ENCODE results near the gene FAM241B. TPM values are rescaled to one million over a fixed set of nuclear protein-coding genes. Genes with fewer than 3 reads are reported as not detected.
A peak's percentile ranks its signal among the peaks of the same experiment; 100 is the strongest.

Gene FAM241B
- total RNA-seq, 1 experiment from 2014 or later, result 24.9 TPM

DNA sequence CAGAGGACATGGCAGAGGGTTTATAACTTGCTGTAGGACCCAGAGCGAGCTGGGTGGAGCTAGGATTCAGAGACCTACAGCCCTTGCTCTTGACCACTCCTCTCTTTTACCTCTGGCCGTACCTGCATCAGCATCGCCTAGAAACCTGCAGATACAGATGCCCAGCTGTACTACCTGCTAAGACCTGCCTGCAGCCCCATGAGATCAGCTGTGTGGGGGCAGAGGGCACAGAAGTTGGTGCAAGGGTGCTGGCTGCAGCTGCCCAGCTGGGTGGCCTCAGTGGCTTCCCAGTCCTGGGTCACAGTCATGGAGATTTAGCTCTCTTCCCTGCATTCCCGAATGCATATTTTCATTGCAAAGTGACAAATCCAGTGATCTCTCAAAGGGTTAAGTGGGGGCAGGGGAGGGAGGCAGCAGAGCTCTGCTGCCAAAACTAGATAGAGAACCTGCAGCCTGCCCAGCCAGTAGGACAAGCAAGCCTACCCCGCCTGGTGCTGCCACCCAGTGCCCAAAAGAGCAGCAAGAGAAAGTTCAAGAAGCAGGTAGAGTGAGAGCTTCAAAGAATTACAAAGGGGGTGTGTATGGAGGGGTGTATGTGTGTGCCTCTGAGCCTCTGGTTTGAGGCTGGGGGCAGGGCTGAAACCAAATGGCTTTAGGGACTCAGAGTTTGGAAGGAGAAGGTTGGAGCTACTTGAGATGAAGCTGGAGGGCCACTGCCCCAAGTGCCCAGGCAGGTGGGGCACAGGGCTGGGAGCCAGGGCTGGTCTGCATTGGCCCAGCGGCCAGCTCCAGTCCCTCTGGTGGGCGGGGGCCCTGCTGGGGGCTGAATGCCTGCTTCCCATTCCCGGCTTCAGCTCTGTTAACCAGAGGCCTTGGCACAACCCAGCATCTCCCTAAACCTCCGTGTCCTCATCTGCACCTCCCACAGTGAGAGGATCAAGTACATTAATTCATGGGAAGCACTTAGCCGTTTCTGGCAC lies 6.9 kb downstream of the FAM241B start:
- POLR2A ChIA-PET, result interaction anchor here (0.9 kb wide), 1 partner anchor 121 kb away, joined by 3 read pairs; no protein-coding TSS in a partner anchor
- Mint-ChIP-seq H3K4me3 (ENCODE audit: unreplicated experiment) (no peak overlapping the region), H3K4me1 (ENCODE audit: low read depth, unreplicated experiment) (no peaks in the 10 kb centered on the region), H3K27ac (ENCODE audit: unreplicated experiment) (no peak overlapping the region), H3K27me3 (ENCODE audit: insufficient read depth, unreplicated experiment) (no peaks in the 10 kb centered on the region), H3K9me3 (ENCODE audit: unreplicated experiment) (no peaks in the 10 kb centered on the region), H3K36me3 (ENCODE audit: insufficient read depth, unreplicated experiment) (peaks cover 15% of the 10 kb centered on the region)
- TF ChIP-seq, protein P1, sequence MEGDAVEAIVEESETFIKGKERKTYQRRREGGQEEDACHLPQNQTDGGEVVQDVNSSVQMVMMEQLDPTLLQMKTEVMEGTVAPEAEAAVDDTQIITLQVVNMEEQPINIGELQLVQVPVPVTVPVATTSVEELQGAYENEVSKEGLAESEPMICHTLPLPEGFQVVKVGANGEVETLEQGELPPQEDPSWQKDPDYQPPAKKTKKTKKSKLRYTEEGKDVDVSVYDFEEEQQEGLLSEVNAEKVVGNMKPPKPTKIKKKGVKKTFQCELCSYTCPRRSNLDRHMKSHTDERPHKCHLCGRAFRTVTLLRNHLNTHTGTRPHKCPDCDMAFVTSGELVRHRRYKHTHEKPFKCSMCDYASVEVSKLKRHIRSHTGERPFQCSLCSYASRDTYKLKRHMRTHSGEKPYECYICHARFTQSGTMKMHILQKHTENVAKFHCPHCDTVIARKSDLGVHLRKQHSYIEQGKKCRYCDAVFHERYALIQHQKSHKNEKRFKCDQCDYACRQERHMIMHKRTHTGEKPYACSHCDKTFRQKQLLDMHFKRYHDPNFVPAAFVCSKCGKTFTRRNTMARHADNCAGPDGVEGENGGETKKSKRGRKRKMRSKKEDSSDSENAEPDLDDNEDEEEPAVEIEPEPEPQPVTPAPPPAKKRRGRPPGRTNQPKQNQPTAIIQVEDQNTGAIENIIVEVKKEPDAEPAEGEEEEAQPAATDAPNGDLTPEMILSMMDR (IDR thresholded peaks at IDR 0.05; ENCODE audit: insufficient read depth in 1 of 2, low read depth in 1 of 2, low read length in 1 of 2, severe bottlenecking in 1 of 2, unreplicated experiment in 1 of 2), result peak; percentile 27 to 68
- no peak overlapping the region for H3K4me3 ChIP-seq (ENCODE audit: low read depth, low read length)
- BruUV-seq (replicated peaks), result no TSS peak
- DNase-seq, result peak; percentile 62 to 71
- 0 out of 2 replicates have a peak, but pooled peaks cover 1% of the 10 kb centered on the region for H3K27me3 ChIP-seq (replicated peaks; ENCODE audit: control insufficient read depth, insufficient read depth, low read length)
- CTCF ChIA-PET, result interaction anchor here (0.6 to 5.5 kb wide), 15 partner anchors 9 to 232 kb away, joined by 3 to 105 read pairs (median 4); partner anchors contain the start of gene NEUROG3
- H3K9me3 ChIP-seq, result no peaks in the 10 kb centered on the region
- peaks cover 2% of the 10 kb centered on the region; the same call in 1 of the 2 replicates for H3K36me3 ChIP-seq (ENCODE audit: control insufficient read depth, insufficient read depth, low read length)
- intact Hi-C loops (cut with micrococcal nuclease; ENCODE audit: unreplicated experiment), result loop anchor here (5.0 kb wide), 2 partner anchors 65 to 400 kb away; partner anchors contain the start of gene NEUROG3
- no peaks in the 10 kb centered on the region for H3K4me1 ChIP-seq

DNA sequence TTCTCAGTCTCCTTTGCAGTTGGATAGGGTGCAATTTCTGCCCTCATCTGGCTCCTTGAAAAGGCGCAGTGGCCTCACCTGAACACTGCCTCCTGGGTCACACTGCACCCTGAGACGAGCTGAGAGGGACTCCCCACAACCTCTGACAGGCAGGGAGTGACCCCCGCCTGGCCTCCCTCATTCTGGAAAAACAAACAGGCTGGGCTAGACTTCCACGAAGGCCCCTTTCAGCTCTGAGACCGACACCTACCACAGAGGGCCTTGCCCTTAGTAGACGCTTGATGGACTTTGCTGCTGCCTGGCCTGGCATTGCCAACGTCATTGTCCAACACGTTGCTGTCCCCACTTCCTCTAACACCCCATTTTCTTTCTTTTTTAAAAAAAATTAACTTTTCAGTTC lies 8.6 kb downstream of the FAM241B start:
- intact Hi-C loops (cut with micrococcal nuclease; ENCODE audit: unreplicated experiment), result loop anchor here (1.0 to 5.0 kb wide), 5 partner anchors 66 to 401 kb away; partner anchors contain the start of gene NEUROG3
- Mint-ChIP-seq H3K27ac (ENCODE audit: unreplicated experiment) (no peak overlapping the region), H3K9me3 (ENCODE audit: unreplicated experiment) (no peaks in the 10 kb centered on the region), H3K27me3 (ENCODE audit: insufficient read depth, unreplicated experiment) (peaks cover 7% of the 10 kb centered on the region), H3K4me3 (ENCODE audit: unreplicated experiment) (no peak overlapping the region), H3K36me3 (ENCODE audit: insufficient read depth, unreplicated experiment) (peaks cover under 1% of the 10 kb centered on the region), H3K4me1 (ENCODE audit: low read depth, unreplicated experiment) (no peaks in the 10 kb centered on the region)
- POLR2A ChIA-PET, result no interaction called here
- peak in 1 of 2 experiments; percentile 26 for DNase-seq
- no peaks in the 10 kb centered on the region for H3K9me3 ChIP-seq
- no peaks in the 10 kb centered on the region for H3K36me3 ChIP-seq (ENCODE audit: control insufficient read depth, insufficient read depth, low read length)
- no peaks in the 10 kb centered on the region for H3K4me1 ChIP-seq
- H3K4me3 ChIP-seq (ENCODE audit: low read depth, low read length), result no peak overlapping the region
- CTCF ChIA-PET, result interaction anchor here (0.8 to 5.5 kb wide), 2 partner anchors 123 to 230 kb away, joined by 6 to 105 read pairs; no protein-coding TSS in a partner anchor
- H3K27me3 ChIP-seq (replicated peaks; ENCODE audit: control insufficient read depth, insufficient read depth, low read length), result 0 out of 2 replicates have a peak, but pooled peaks cover 1% of the 10 kb centered on the region
- BruUV-seq (replicated peaks), result no TSS peak
- TF ChIP-seq, protein P1 (IDR thresholded peaks at IDR 0.05; ENCODE audit: insufficient read depth in 1 of 2, low read depth in 1 of 2, low read length in 1 of 2, severe bottlenecking in 1 of 2, unreplicated experiment in 1 of 2), result no peak

Measured in Caco-2 (cell line).